Right cardiac atrium (tissue), 5 donors: Measurements from ENCODE around the gene NCBP2L. TPM values are rescaled to one million over a fixed set of nuclear protein-coding genes. Genes with fewer than 3 reads are reported as not detected.
A peak's percentile ranks its signal among the peaks of the same experiment; 100 is the strongest.

Source experiments
- ATAC-seq, 2 donors: fragments of 200-7000 bp; cut with Tn5 transposase; one replicate each; pipeline versions ENCODE4 v1.8.0 to v1.9.1; 2020; ENCODE audit warnings: moderate library complexity in 2 of 2, mild to moderate bottlenecking in 1 of 2
- DNase-seq, 3 donors: peaks; one replicate each; pipeline ENCODE4 v3.0.0-alpha.2; 2020
- H3K27ac ChIP-seq: one replicate; pipeline ENCODE4 v1.5.1; 2013; ENCODE audit warnings: mild to moderate bottlenecking, low read length, control low read depth, moderate library complexity
- H3K27me3 ChIP-seq: one replicate; pipeline ENCODE4 v1.6.1; 2013; ENCODE audit not compliant: control insufficient read depth, insufficient read depth
- H3K4me1 ChIP-seq: one replicate; pipeline ENCODE4 v1.6.1; 2013; ENCODE audit warnings: low read length; ENCODE audit not compliant: control insufficient read depth, insufficient read depth
- H3K4me3 ChIP-seq: one replicate; pipeline ENCODE4 v1.5.1; 2013; ENCODE audit warnings: low read length, control low read depth
- H3K9me3 ChIP-seq: one replicate; pipeline ENCODE4 v1.6.1; 2013; ENCODE audit warnings: low read length; ENCODE audit not compliant: control insufficient read depth
- WGBS: extraction: QIAGEN DNeasy Blood & Tissue Kit; methylation state at CpG from one replicate; pipeline ENCODE4 v1.1.7; 2013; 5-methylcytosine and 5-hydroxymethylcytosine counted together
- intact Hi-C, 4 donors: fragments of 100-400 bp; cut with DNase I; formaldehyde crosslinking; loops; one replicate each; pipeline versions ENCODE4 v1.11.0 to v1.14.0; 2022 to 2023
- long read RNA-seq, 4 donors: library from polyadenylated mRNA; unstranded; transcript quantifications; one replicate each; pipeline ENCODE4 v2.0.0, GENCODE V29; 2020 to 2021
- polyA plus RNA-seq: library from polyadenylated mRNA; stranded (reverse); fragments of 200-250 nt; gene quantifications from one replicate; pipeline ENCODE4 v1.2.3, GENCODE V29; 2013
- total RNA-seq, 4 donors: library from RNA; stranded (reverse); fragmentation: NEBNext Ultra II Directional; extraction: Animal tissue kit (Norgen Biotek cat#: 25700); gene quantifications; one replicate each; pipeline ENCODE4 v1.2.1, GENCODE V29; 2021
- donor health status: healthy with polysubstance abuse.
- donor health status: DM: no; HTN: yes; CAD: no.
- donor health status: DM: no; HTN: no; CAD: no.
- donor health status: DM: no; HTN: yes; CAD: no; lungs with severe emphysema.
- donor health status: DM: yes; HTN: yes; CAD: no.

Gene NCBP2L
- not detected for total RNA-seq
- not detected for polyA plus RNA-seq
- long read RNA-seq, donor 1, result 0 reads
- long read RNA-seq, donor 2, result 0 reads
- long read RNA-seq, donor 3, result 0 reads
- long read RNA-seq, donor 4, result 0 reads

- no peak for ATAC-seq
- Histone ChIP-seq H3K4me3 (peak within 1 kb of the TSS; percentile 60), H3K27ac (no peak within 1 kb of the TSS), H3K9me3 (no peaks in the 10 kb centered on the region), H3K27me3 (no peaks in the 10 kb centered on the region), H3K4me1 (no peaks in the 10 kb centered on the region)
- 65% methylated on average over 6 of the region's 6 CpGs for WGBS
- intact Hi-C loops, result loop anchor here (2.0 to 5.0 kb wide), 6 partner anchors 60 to 120 kb away; no protein-coding TSS in a partner anchor
- no peak for DNase-seq
These were observed at the start of gene NCBP2L for GRCh38 chrX:107777536-107777832. TSS of gene NCBP2L (plus strand) at chrX:107777733. CDS start at chrX:107794221, 16,488 bp downstream.

- Histone ChIP-seq H3K9me3 (no peaks in the 10 kb centered on the region), H3K27me3 (no peaks in the 10 kb centered on the region), H3K4me3 (no peak overlapping the region), H3K4me1 (peaks cover 28% of the 10 kb centered on the region), H3K27ac (peak overlapping the region; percentile 80)
- intact Hi-C loops, result no loop called here
- WGBS, result 59% methylated on average over 4 of the region's 4 CpGs
- peak; percentile 29 to 37 for ATAC-seq
- no peak for DNase-seq
These were observed 49.0 kb upstream of the NCBP2L start for GRCh38 chrX:107728371-107729099.

GRCh38 chrX:107729558-107730297 is 47.8 kb upstream of the NCBP2L start:
- ATAC-seq, result peak; percentile 38 to 70
- no peaks in the 10 kb centered on the region for H3K27me3 ChIP-seq
- peak; percentile 49 to 82 (median 75) for DNase-seq
- H3K27ac ChIP-seq, result peak overlapping the region; percentile 80
- H3K4me3 ChIP-seq, result no peak overlapping the region
- peaks cover 28% of the 10 kb centered on the region for H3K4me1 ChIP-seq
- H3K9me3 ChIP-seq, result no peaks in the 10 kb centered on the region
- intact Hi-C loops, result no loop called here
- 46% methylated on average over 8 of the region's 8 CpGs for WGBS

GRCh38 chrX:107730298-107730655 is 47.3 kb upstream of the NCBP2L start:
- DNase-seq (no peak), ATAC-seq (no peak)
- no peak overlapping the region for H3K27ac ChIP-seq
- intact Hi-C loops, result no loop called here
- no peaks in the 10 kb centered on the region for H3K27me3 ChIP-seq
- no peaks in the 10 kb centered on the region for H3K9me3 ChIP-seq
- 53% methylated on average over 1 of the region's 1 CpG for WGBS
- H3K4me3 ChIP-seq, result no peak overlapping the region
- peaks cover 28% of the 10 kb centered on the region for H3K4me1 ChIP-seq

- Histone ChIP-seq H3K4me1 (peaks cover 26% of the 10 kb centered on the region), H3K27ac (peak overlapping the region; percentile 94), H3K4me3 (no peak overlapping the region), H3K9me3 (no peaks in the 10 kb centered on the region), H3K27me3 (no peaks in the 10 kb centered on the region)
- no peak for DNase-seq
- intact Hi-C loops, result no loop called here
- no peak for ATAC-seq
- 50% methylated on average over 9 of the region's 9 CpGs for WGBS
These were observed 46.4 kb upstream of the NCBP2L start for GRCh38 chrX:107730991-107731766.

GRCh38 chrX:107731831-107732502 is 45.6 kb upstream of the NCBP2L start:
- Histone ChIP-seq H3K27ac (peak overlapping the region; percentile 94), H3K27me3 (no peaks in the 10 kb centered on the region), H3K4me1 (peaks cover 25% of the 10 kb centered on the region), H3K9me3 (no peaks in the 10 kb centered on the region), H3K4me3 (no peak overlapping the region)
- peak; percentile 89 to 91 for ATAC-seq
- intact Hi-C loops, result no loop called here
- peak; percentile 90 to 95 (median 93) for DNase-seq
- 6% methylated on average over 7 of the region's 7 CpGs for WGBS

- ATAC-seq (no peak), DNase-seq (no peak)
- no peaks in the 10 kb centered on the region for H3K9me3 ChIP-seq
- peak overlapping the region; percentile 32 for H3K27ac ChIP-seq
- no peaks in the 10 kb centered on the region for H3K27me3 ChIP-seq
- no peak overlapping the region for H3K4me3 ChIP-seq
- peaks cover 34% of the 10 kb centered on the region for H3K4me1 ChIP-seq
- WGBS, result 64% methylated on average over 4 of the region's 4 CpGs
- intact Hi-C loops, result no loop called here
These were observed 43.8 kb upstream of the NCBP2L start for GRCh38 chrX:107733686-107734085.

- Histone ChIP-seq H3K9me3 (no peaks in the 10 kb centered on the region), H3K4me3 (no peak overlapping the region), H3K27me3 (no peaks in the 10 kb centered on the region), H3K27ac (peak overlapping the region; percentile 61), H3K4me1 (peaks cover 39% of the 10 kb centered on the region)
- 50% methylated on average over 3 of the region's 3 CpGs for WGBS
- DNase-seq, result no peak
- intact Hi-C loops, result no loop called here
- no peak for ATAC-seq
These were observed 42.9 kb upstream of the NCBP2L start for GRCh38 chrX:107734646-107735045.

- H3K4me3 ChIP-seq, result no peak overlapping the region
- H3K9me3 ChIP-seq, result no peaks in the 10 kb centered on the region
- intact Hi-C loops, result no loop called here
- 30% methylated on average over 8 of the region's 8 CpGs for WGBS
- ATAC-seq, result peak; percentile 3 to 6
- DNase-seq, result peak in 1 of 3 donors; percentile 68
- H3K27me3 ChIP-seq, result no peaks in the 10 kb centered on the region
- H3K4me1 ChIP-seq, result peaks cover 39% of the 10 kb centered on the region
- H3K27ac ChIP-seq, result peak overlapping the region; percentile 54
These were observed 40.6 kb upstream of the NCBP2L start for GRCh38 chrX:107736781-107737531.

- H3K9me3 ChIP-seq, result no peaks in the 10 kb centered on the region
- peak overlapping the region; percentile 53 for H3K27ac ChIP-seq
- no peak overlapping the region for H3K4me3 ChIP-seq
- 76% methylated on average over 5 of the region's 5 CpGs for WGBS
- peaks cover 42% of the 10 kb centered on the region for H3K4me1 ChIP-seq
- intact Hi-C loops, result no loop called here
- DNase-seq (no peak), ATAC-seq (no peak)
- H3K27me3 ChIP-seq, result no peaks in the 10 kb centered on the region
These were observed 39.3 kb upstream of the NCBP2L start for GRCh38 chrX:107738272-107738671.
